Neutrophil (primary cell): ENCODE results near the gene DCC.

ENCODE experiments used
- H3K27ac ChIP-seq: fragments of 200-600 bp; sonication (generic); 2 replicates; pipeline ENCODE4 v1.5.1; 2016; ENCODE audit warnings: mild to moderate bottlenecking, moderate library complexity
- H3K27me3 ChIP-seq: fragments of 200-600 bp; sonication (generic); 2 replicates; pipeline ENCODE4 v1.6.0; 2016; ENCODE audit warnings: mild to moderate bottlenecking
- H3K36me3 ChIP-seq: fragments of 200-600 bp; sonication (generic); 2 replicates; pipeline ENCODE4 v1.5.1; 2017
- H3K4me1 ChIP-seq, 2 experiments: fragments of 200-600 bp in 1 of 2; sonication (generic) in 1 of 2; 1 replicate in 1 of 2; 2 replicates in 1 of 2; pipeline versions ENCODE4 v1.5.1 to v1.6.1; 2013 to 2016; ENCODE audit warnings: low read depth in 1 of 2, low read length in 1 of 2, mild to moderate bottlenecking in 1 of 2, moderate library complexity in 1 of 2; ENCODE audit not compliant: control insufficient read depth in 1 of 2, insufficient read depth in 1 of 2
- H3K4me3 ChIP-seq, 2 experiments: fragments of 200-600 bp in 1 of 2; sonication (generic) in 1 of 2; 1 replicate in 1 of 2; 2 replicates in 1 of 2; pipeline ENCODE4 v1.5.1; 2013 to 2016; ENCODE audit warnings: low read depth in 1 of 2, low read length in 1 of 2, mild to moderate bottlenecking in 1 of 2, moderate library complexity in 1 of 2
- H3K9me3 ChIP-seq: fragments of 200-600 bp; sonication (generic); 2 replicates; pipeline ENCODE4 v1.5.1; 2016
- TF ChIP-seq, protein P1 (sequence below): fragments of 200-600 bp; sonication (generic); IDR thresholded peaks from 2 replicates; pipeline ENCODE4 v1.5.1; 2016; ENCODE audit warnings: antibody characterized with exemption

The DCC gene

DNA sequence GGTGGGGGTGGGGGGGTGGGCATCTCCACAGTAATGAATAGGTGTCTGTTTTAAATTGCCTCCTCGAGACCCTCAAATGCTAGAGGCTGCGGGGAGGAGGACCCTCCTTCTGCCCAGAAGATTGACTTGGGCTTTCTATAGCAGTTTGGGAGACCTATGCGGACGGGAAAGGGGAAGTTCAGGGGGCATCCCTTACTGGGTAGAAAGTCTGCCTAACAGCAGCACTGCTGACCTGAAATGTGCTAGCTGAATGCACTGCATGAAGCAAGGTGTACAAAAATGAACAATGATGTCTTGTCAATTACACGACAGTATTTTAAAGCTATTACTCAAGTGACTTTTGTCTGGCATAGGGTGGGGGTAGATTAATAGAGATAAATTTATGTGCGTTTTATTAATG is 2.5 kb downstream of the DCC start:
- H3K4me1 ChIP-seq: no peaks in the 10 kb centered on the region
- H3K36me3 ChIP-seq: no peaks in the 10 kb centered on the region
- H3K27me3 ChIP-seq: peaks cover 64% of the 10 kb centered on the region
- TF ChIP-seq, protein P1, sequence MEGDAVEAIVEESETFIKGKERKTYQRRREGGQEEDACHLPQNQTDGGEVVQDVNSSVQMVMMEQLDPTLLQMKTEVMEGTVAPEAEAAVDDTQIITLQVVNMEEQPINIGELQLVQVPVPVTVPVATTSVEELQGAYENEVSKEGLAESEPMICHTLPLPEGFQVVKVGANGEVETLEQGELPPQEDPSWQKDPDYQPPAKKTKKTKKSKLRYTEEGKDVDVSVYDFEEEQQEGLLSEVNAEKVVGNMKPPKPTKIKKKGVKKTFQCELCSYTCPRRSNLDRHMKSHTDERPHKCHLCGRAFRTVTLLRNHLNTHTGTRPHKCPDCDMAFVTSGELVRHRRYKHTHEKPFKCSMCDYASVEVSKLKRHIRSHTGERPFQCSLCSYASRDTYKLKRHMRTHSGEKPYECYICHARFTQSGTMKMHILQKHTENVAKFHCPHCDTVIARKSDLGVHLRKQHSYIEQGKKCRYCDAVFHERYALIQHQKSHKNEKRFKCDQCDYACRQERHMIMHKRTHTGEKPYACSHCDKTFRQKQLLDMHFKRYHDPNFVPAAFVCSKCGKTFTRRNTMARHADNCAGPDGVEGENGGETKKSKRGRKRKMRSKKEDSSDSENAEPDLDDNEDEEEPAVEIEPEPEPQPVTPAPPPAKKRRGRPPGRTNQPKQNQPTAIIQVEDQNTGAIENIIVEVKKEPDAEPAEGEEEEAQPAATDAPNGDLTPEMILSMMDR: no peak
- no peaks in the 10 kb centered on the region for H3K9me3 ChIP-seq
- H3K4me3 ChIP-seq: no peak overlapping the region
- no peak overlapping the region for H3K27ac ChIP-seq

DNA sequence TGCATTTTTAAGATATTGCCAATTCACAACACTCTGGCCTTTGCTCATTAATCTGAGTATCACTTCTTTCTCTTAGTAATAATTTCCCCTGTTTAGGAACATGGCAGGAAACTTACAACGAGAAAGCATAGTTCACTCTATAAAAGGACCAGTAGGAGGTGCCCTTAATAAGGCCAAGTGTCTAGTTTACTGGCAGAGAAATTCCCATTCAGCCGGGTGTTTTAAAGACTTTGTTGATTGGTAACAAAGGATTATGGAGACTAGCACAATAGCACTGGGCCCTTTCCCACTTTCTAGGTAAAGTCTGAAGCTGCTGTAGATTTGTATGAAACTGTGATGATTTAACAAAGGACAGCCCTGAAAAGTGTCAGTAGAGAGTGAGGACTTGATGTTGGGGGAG is 3.1 kb downstream of the DCC start:
- H3K27me3 ChIP-seq: peaks cover 64% of the 10 kb centered on the region
- TF ChIP-seq, protein P1: no peak
- no peak overlapping the region for H3K27ac ChIP-seq

DNA sequence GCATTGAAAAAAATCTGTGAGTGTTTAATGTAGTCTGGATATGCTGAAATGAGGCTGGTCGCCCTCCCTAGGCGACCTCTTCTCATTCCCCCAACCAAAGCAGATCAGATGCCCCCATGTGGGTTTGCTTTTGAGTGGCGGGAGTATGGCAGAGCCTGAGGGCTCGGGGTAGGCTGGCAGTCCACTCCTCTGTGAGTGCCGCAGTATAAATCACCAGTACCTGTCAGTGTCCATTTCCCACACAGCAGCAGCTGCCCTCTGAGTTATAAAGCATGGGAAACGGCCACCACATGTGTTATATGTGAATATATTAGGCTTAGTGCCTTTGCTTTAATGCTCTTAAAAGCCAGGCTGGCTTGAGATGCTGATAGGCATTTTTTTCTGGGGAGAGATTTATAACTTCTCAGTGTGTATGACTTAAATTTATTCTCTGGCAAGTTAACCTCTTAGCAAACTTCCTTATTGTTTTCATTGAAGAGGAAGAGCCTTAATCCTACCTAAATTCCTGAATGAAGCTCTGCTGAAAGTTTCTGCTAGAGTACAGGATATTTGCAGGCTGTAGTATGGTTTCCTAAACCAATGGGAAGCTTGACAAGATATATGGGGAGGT is 3.8 kb downstream of the DCC start:
- TF ChIP-seq, protein P1: no peak
- H3K36me3 ChIP-seq: no peaks in the 10 kb centered on the region
- H3K9me3 ChIP-seq: no peaks in the 10 kb centered on the region
- H3K27ac ChIP-seq: no peak overlapping the region
- H3K4me3 ChIP-seq: no peak overlapping the region
- peaks cover 57% of the 10 kb centered on the region for H3K27me3 ChIP-seq
- H3K4me1 ChIP-seq: no peaks in the 10 kb centered on the region

More for the DNA sequence above, 3.1 kb downstream of the DCC start:
- Histone ChIP-seq H3K4me1 (no peaks in the 10 kb centered on the region), H3K9me3 (no peaks in the 10 kb centered on the region), H3K36me3 (no peaks in the 10 kb centered on the region), H3K4me3 (no peak overlapping the region)

DNA sequence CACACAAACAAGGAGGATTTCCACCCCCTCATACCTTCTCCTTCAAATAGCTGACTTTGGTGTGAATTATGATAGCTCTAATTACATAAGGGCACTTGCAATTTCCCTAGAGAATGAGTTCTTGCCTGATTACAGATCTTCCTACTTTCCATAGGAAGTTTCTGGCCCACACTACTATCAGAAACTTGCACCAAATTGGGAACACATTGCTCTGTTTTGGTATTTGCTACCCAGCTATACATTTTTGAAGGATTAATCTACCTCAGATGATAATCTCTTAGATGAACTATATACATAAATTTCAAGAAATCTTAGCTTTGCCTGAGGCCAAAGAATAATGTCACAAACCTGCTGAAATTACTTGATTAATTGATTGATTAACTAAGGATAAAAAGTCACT is 4.9 kb downstream of the DCC start:
- H3K27me3 ChIP-seq: peaks cover 46% of the 10 kb centered on the region
- TF ChIP-seq, protein P1: no peak

DNA sequence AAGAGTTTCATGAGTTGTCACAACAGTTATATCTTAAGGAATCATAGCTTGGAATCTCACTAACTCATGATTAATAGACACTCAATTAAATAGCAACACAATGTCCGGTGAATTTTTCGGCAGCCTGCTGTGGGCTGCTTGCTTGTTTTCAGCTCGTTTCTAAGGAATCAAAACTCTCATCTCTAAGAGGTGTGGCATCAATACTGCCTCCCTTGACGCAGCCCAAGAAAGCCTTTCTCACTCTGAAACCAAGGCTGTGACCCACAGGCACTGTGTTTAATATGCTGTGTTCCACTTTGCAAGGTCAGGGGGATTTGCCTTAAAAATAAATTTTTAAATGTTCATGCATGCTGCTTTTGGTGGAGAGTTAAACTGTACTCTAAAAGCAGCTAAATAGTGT is 5.4 kb downstream of the DCC start:
- H3K27ac ChIP-seq: no peak overlapping the region
- H3K4me1 ChIP-seq: no peaks in the 10 kb centered on the region
- H3K9me3 ChIP-seq: no peaks in the 10 kb centered on the region
- H3K4me3 ChIP-seq: no peak overlapping the region
- TF ChIP-seq, protein P1: no peak
- H3K36me3 ChIP-seq: no peaks in the 10 kb centered on the region
- H3K27me3 ChIP-seq: peaks cover 41% of the 10 kb centered on the region

More for the DNA sequence above, 4.9 kb downstream of the DCC start:
- no peak overlapping the region for H3K4me3 ChIP-seq
- H3K27ac ChIP-seq: no peak overlapping the region
- no peaks in the 10 kb centered on the region for H3K4me1 ChIP-seq
- H3K9me3 ChIP-seq: no peaks in the 10 kb centered on the region
- H3K36me3 ChIP-seq: no peaks in the 10 kb centered on the region
